Pancreas (tissue), 10 donors: ENCODE measurements around the gene CES4A. TPM values are rescaled to one million over a fixed set of nuclear protein-coding genes. Genes with fewer than 3 reads are reported as not detected.
"Not testable (repeated sequence)": the region's sequence is repeated elsewhere in the genome, so short reads cannot be mapped to it uniquely, and the experiment has no call there.

Experiments
- ATAC-seq, 4 donors: fragments of 200-7000 bp; cut with Tn5 transposase; one replicate each; pipeline versions ENCODE4 v1.8.0 to v1.9.1; 2020; ENCODE audit warnings: mild to moderate bottlenecking in 4 of 4, moderate library complexity in 4 of 4
- DNase-seq, 6 donors: peaks; one replicate each; pipeline ENCODE4 v3.0.0-alpha.2; 2020
- FAIRE-seq: peaks from 2 replicates; lab custom pipeline; 2012; peaks lifted over from hg19 to GRCh38; lab: Jason Lieb, UNC
- H3K27ac ChIP-seq, 4 donors: fragments of 200-600 bp; sonication (generic); 1 replicate in 3 of 4; 2 replicates in 1 of 4; pipeline versions ENCODE4 v1.5.0 to v1.8.0; 2020
- H3K27me3 ChIP-seq, 4 donors: fragments of 200-600 bp; one replicate each; pipeline ENCODE4 v1.8.0; 2021
- H3K36me3 ChIP-seq, 3 donors: fragments of 200-600 bp; sonication (generic) in 1 of 3; one replicate each; pipeline versions ENCODE4 v1.5.0 to v1.8.0; 2020 to 2021
- H3K4me1 ChIP-seq, 3 donors: fragments of 200-600 bp; one replicate each; pipeline ENCODE4 v1.8.0; 2021
- H3K4me3 ChIP-seq, 4 donors: fragments of 200-600 bp; sonication (generic) in 2 of 4; one replicate each; pipeline versions ENCODE4 v1.5.0 to v1.8.0; 2020 to 2021
- H3K9me3 ChIP-seq, 4 donors: fragments of 200-600 bp; one replicate each; pipeline ENCODE4 v1.8.0; 2021
- WGBS, 2 donors: extraction: QIAGEN DNeasy Blood & Tissue Kit; methylation state at CpG; one replicate each; pipeline ENCODE4 v1.1.7; 2013; 5-methylcytosine and 5-hydroxymethylcytosine counted together
- intact Hi-C, 3 donors: fragments of 100-400 bp; cut with DNase I; formaldehyde crosslinking; loops; one replicate each; pipeline versions ENCODE4 v1.11.1 to v1.14.2; 2022
- polyA plus RNA-seq, 2 donors: library from polyadenylated mRNA; stranded (reverse); fragments of 200-250 nt; gene quantifications; one replicate each; pipeline ENCODE4 v1.2.3, GENCODE V29; 2013
- total RNA-seq, 6 donors: library from RNA; stranded (reverse); fragmentation: NEBNext Ultra II Directional in 4 of 6; extraction: Animal tissue kit (Norgen Biotek cat#: 25700) in 4 of 6; gene quantifications; one replicate each; pipeline versions ENCODE4 v1.2.1 to v1.2.4, GENCODE V29; 2021 to 2023
- TF ChIP-seq, protein P1 (sequence below), 4 donors: fragments of 200-600 bp; sonication (generic) in 3 of 4; IDR thresholded peaks; one replicate each; pipeline versions ENCODE4 v1.5.0 to v1.8.0; 2021; ENCODE audit warnings: antibody characterized with exemption in 4 of 4
- donor health status: healthy with polysubstance abuse.
- donor health status: DM: no; HTN: no; CAD: no; lungs with moderate emphysema.
- donor health status: DM: no; HTN: no; CAD: no.
- donor health status: control.
- donor health status: control.
- donor health status: Bipolar disorder and iron deficiency.
- donor health status: DM: yes; HTN: yes; CAD: no.
- donor health status: DM: no; HTN: no; CAD: no.
- donor health status: DM: no; HTN: no; CAD: no.
- donor health status: DM: yes; HTN: yes; CAD: no.

CES4A gene
- total and polyA plus RNA-seq, 8 donors, result 3.2 to 59.5 (median 5.7) TPM

DNA sequence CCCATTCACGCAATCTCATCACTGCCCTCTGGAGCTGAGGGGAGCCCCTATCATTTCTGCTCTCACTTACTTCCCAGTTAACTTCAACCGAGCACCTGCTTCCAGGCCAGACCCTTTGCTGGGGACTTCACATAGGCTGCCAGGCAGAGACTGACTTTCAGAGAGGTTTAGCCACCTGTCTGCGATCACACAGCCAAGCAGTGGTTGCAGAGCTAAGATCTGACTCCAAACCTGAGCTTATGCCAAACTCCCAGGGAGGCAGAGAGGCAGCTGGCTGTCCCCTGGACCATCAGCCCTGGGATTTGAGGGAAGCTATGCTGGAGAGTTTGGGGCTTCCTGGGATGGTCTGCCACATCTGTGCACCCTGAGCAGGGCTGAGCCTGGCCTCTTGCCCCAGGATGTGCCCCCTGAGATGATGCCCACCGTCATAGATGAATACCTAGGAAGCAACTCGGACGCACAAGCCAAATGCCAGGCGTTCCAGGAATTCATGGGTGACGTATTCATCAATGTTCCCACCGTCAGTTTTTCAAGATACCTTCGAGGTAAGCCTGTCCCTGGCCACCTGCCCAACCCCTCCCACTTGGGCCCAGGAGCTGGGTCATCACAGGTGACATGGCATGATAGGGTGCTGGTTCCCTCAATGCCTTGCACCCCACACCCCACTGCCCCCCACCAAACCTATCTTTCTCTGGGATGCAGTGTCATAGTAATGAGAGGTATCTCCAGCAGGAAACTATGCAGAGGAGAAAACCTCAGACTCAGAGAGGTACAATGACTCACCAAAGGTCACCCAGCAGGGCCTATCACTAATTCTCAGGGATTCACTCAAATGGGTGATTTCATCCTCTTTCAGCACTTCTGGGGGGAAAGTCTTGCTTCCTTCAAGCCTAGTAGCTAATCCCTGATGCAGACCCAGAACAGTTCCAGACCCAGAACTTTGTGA is 17.3 kb upstream of the CES4A start:
- FAIRE-seq, result no peak
- no peak for DNase-seq
- WGBS, 2 donors, result 56 to 66% methylated on average over 10 of the region's 10 CpGs
- intact Hi-C loops, result loop anchor here (10.0 kb wide), 3 partner anchors 56 to 194 kb away; partner anchors contain the start of genes B3GNT9 (in 1 of the 3), CDH16 (in 1 of the 3), FBXL8 (in 1 of the 3) and HSF4 (in 1 of the 3)
- TF ChIP-seq, protein P1, sequence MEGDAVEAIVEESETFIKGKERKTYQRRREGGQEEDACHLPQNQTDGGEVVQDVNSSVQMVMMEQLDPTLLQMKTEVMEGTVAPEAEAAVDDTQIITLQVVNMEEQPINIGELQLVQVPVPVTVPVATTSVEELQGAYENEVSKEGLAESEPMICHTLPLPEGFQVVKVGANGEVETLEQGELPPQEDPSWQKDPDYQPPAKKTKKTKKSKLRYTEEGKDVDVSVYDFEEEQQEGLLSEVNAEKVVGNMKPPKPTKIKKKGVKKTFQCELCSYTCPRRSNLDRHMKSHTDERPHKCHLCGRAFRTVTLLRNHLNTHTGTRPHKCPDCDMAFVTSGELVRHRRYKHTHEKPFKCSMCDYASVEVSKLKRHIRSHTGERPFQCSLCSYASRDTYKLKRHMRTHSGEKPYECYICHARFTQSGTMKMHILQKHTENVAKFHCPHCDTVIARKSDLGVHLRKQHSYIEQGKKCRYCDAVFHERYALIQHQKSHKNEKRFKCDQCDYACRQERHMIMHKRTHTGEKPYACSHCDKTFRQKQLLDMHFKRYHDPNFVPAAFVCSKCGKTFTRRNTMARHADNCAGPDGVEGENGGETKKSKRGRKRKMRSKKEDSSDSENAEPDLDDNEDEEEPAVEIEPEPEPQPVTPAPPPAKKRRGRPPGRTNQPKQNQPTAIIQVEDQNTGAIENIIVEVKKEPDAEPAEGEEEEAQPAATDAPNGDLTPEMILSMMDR (IDR thresholded peaks at IDR 0.05), result no peak
- no peak for ATAC-seq
- H3K27ac ChIP-seq, result no peak overlapping the region
- H3K4me3 ChIP-seq, result no peak overlapping the region
- H3K27me3 ChIP-seq, result no peaks in the 10 kb centered on the region
- no peaks in the 10 kb centered on the region for H3K4me1 ChIP-seq
- H3K36me3 ChIP-seq, result no peaks in the 10 kb centered on the region
- H3K9me3 ChIP-seq, result no peaks in the 10 kb centered on the region

DNA sequence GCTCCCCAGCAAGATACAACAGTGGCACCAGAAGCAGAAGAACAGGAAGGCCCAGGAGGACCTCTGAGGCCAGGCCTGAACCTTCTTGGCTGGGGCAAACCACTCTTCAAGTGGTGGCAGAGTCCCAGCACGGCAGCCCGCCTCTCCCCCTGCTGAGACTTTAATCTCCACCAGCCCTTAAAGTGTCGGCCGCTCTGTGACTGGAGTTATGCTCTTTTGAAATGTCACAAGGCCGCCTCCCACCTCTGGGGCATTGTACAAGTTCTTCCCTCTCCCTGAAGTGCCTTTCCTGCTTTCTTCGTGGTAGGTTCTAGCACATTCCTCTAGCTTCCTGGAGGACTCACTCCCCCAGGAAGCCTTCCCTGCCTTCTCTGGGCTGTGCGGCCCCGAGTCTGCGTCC is 15.4 kb upstream of the CES4A start:
- H3K27ac ChIP-seq, result no peak overlapping the region
- no peaks in the 10 kb centered on the region for H3K36me3 ChIP-seq
- H3K27me3 ChIP-seq, result no peaks in the 10 kb centered on the region
- TF ChIP-seq, protein P1 (IDR thresholded peaks at IDR 0.05), result no peak
- FAIRE-seq (no peak), ATAC-seq (no peak), DNase-seq (no peak)
- H3K9me3 ChIP-seq, result no peaks in the 10 kb centered on the region
- intact Hi-C loops, result loop anchor here (10.0 kb wide), 3 partner anchors 58 to 192 kb away; partner anchors contain the start of genes B3GNT9 (in 1 of the 3), CDH16 (in 1 of the 3), FBXL8 (in 1 of the 3) and HSF4 (in 1 of the 3)
- no peak overlapping the region for H3K4me3 ChIP-seq
- no peaks in the 10 kb centered on the region for H3K4me1 ChIP-seq
- 89 to 92% methylated on average over 9 of the region's 9 CpGs for whole genome bisulfite sequencing, 2 donors

DNA sequence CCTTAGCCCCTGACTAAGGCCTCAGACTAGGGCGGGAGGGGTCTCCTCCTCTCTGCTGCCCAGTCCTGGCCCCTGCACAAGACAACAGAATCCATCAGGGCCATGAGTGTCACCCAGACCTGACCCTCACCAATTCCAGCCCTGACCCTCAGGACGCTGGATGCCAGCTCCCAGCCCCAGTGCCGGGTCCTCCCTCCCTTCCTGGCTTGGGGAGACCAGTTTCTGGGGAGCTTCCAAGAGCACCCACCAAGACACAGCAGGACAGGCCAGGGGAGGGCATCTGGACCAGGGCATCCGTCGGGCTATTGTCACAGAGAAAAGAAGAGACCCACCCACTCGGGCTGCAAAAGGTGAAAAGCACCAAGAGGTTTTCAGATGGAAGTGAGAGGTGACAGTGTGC is 14.7 kb upstream of the CES4A start:
- 71 to 85% methylated on average over 6 of the region's 6 CpGs for WGBS, 2 donors
- H3K4me1 ChIP-seq, result no peaks in the 10 kb centered on the region
- no peak overlapping the region for H3K27ac ChIP-seq
- DNase-seq (no peak), FAIRE-seq (no peak), ATAC-seq (no peak)
- intact Hi-C loops, result loop anchor here (10.0 kb wide), 3 partner anchors 59 to 191 kb away; partner anchors contain the start of genes B3GNT9 (in 1 of the 3), CDH16 (in 1 of the 3), FBXL8 (in 1 of the 3) and HSF4 (in 1 of the 3)
- H3K4me3 ChIP-seq, result no peak overlapping the region
- TF ChIP-seq, protein P1 (IDR thresholded peaks at IDR 0.05), result no peak
- no peaks in the 10 kb centered on the region for H3K36me3 ChIP-seq
- no peaks in the 10 kb centered on the region for H3K9me3 ChIP-seq
- no peaks in the 10 kb centered on the region for H3K27me3 ChIP-seq

DNA sequence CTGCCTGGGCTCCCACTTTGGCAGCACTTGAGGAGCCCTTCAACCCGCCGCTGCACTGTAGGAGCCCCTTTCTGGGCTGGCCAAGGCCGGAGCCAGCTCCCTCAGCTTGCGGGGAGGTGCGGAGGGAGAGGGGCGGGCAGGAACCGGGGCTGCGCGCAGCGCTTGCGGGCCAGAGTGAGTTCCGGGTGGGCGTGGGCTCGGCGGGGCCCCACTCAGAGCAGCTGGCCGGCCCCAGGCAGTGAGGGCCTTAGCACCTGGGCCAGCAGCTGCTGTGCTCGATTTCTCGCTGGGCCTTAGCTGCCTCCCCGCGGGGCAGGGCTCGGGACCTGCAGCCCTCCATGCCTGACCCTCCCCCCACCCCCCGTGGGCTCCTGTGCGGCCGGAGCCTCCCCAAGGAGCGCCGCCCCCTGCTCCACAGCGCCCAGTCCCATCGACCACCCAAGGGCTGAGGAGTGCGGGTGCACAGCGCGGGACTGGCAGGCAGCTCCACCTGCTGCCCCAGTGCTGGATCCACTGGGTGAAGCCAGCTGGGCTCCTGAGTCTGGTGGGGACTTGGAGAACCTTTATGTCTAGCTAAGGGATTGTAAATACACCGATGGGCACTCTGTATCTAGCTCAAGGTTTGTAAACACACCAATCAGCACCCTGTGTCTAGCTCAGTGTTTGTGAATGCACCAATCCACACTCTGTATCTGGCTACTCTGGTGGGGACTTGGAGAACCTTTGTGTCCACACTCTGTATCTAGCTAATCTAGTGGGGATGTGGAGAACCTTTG is 14.0 kb upstream of the CES4A start:
- DNase-seq, H3K4me3 ChIP-seq, H3K36me3 ChIP-seq, FAIRE-seq, H3K4me1 ChIP-seq, H3K27me3 ChIP-seq, H3K9me3 ChIP-seq, H3K27ac ChIP-seq, ATAC-seq: not testable (repeated sequence)
- intact Hi-C loops, result loop anchor here (10.0 kb wide), 3 partner anchors 60 to 190 kb away; partner anchors contain the start of genes B3GNT9 (in 1 of the 3), CDH16 (in 1 of the 3), FBXL8 (in 1 of the 3) and HSF4 (in 1 of the 3)
- WGBS, 2 donors, result 75 to 84% methylated on average over 28 to 32 of the region's 32 CpGs

DNA sequence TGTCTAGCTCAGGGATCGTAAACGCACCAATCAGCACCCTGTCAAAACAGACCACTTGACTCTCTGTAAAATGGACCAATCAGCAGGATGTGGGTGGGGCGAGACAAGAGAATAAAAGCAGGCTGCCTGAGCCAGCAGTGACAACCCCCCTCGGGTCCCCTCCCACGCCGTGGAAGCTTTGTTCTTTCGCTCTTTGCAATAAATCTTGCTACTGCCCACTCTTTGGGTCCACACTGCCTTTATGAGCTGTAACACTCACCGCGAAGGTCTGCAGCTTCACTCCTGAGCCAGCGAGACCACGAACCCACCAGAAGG is 13.5 kb upstream of the CES4A start:
- WGBS, 2 donors, result 53 to 66% methylated on average over 9 to 11 of the region's 11 CpGs
- H3K27me3 ChIP-seq, H3K27ac ChIP-seq, FAIRE-seq, H3K4me3 ChIP-seq, ATAC-seq, H3K36me3 ChIP-seq, H3K4me1 ChIP-seq, DNase-seq, H3K9me3 ChIP-seq: not testable (repeated sequence)
- intact Hi-C loops, result loop anchor here (5.0 to 10.0 kb wide), 4 partner anchors 60 to 190 kb away; partner anchors contain the start of genes B3GNT9 (in 2 of the 3), CDH16 (in 1 of the 3), FBXL8 (in 1 of the 3) and HSF4 (in 1 of the 3)
